Body of pancreas (tissue), 4 donors: Measurements from ENCODE around the gene FANCB. TPM values are rescaled to one million over a fixed set of nuclear protein-coding genes. Genes with fewer than 3 reads are reported as not detected.

Experiments
- ATAC-seq: fragments of 150-250 bp; one replicate; pipeline ENCODE4 v1.9.1; 2016
- DNase-seq, 4 donors: peaks; one replicate each; pipeline ENCODE4 v3.0.0-alpha.2; 2019
- H3K27ac ChIP-seq, 4 donors: fragments of 200-600 bp; sonication (generic); 1 replicate in 3 of 4; 2 replicates in 1 of 4; pipeline versions ENCODE4 v1.5.1 to v1.6.1; 2016 to 2019; ENCODE audit warnings: mild to moderate bottlenecking in 1 of 4, mixed read lengths in 1 of 4, moderate library complexity in 1 of 4
- H3K27me3 ChIP-seq, 2 donors: fragments of 200-600 bp; sonication (generic); one replicate each; pipeline ENCODE4 v1.6.0; 2016; ENCODE audit warnings: mild to moderate bottlenecking in 1 of 2
- H3K36me3 ChIP-seq, 2 donors: fragments of 200-600 bp; sonication (generic); replicated peaks in 1 of 2; 2 replicates each; pipeline ENCODE4 v1.5.1; 2016; ENCODE audit warnings: low read depth in 2 of 2; ENCODE audit not compliant: insufficient read depth in 1 of 2
- H3K4me1 ChIP-seq: fragments of 200-600 bp; sonication (generic); one replicate; pipeline ENCODE4 v1.6.0; 2016
- H3K4me3 ChIP-seq, 2 donors: fragments of 200-600 bp; sonication (generic); 1 replicate in 1 of 2; 2 replicates in 1 of 2; pipeline ENCODE4 v1.5.1; 2016 to 2019
- H3K9me3 ChIP-seq, 3 donors: fragments of 200-600 bp; sonication (generic); 1 replicate in 2 of 3; 2 replicates in 1 of 3; pipeline ENCODE4 v1.5.1; 2016
- POLR2A ChIP-seq, 3 donors: fragments of 450-650 bp; IDR thresholded peaks; one replicate each; pipeline ENCODE4 v1.6.1; 2016; ENCODE audit warnings: antibody characterized with exemption in 3 of 3, mild to moderate bottlenecking in 2 of 3
- WGBS, 2 donors: methylation state at CpG; one replicate each; pipeline ENCODE4 v1.1.5; 2017; 5-methylcytosine and 5-hydroxymethylcytosine counted together
- intact Hi-C: fragments of 100-400 bp; cut with DNase I; formaldehyde crosslinking; loops from one replicate; pipeline ENCODE4 v1.15.1; 2023
- total RNA-seq, 2 donors: library from RNA; depleted of rRNA; stranded (reverse); fragments of >200 nt; gene quantifications; one replicate each; pipeline ENCODE4 v1.1.0, GENCODE V29; 2016
- TF ChIP-seq, protein P1 (sequence below), 7 experiments: fragments of 450-650 bp in 4 of 7; fragments of 200-600 bp in 3 of 7; sonication (generic) in 3 of 7; IDR thresholded peaks; one replicate each; pipeline ENCODE4 v1.5.1; 2016 to 2019; ENCODE audit warnings: antibody characterized with exemption in 7 of 7

Gene FANCB
- total RNA-seq, 2 donors from 2014 or later, result 4.4 TPM; not detected in 1

DNA sequence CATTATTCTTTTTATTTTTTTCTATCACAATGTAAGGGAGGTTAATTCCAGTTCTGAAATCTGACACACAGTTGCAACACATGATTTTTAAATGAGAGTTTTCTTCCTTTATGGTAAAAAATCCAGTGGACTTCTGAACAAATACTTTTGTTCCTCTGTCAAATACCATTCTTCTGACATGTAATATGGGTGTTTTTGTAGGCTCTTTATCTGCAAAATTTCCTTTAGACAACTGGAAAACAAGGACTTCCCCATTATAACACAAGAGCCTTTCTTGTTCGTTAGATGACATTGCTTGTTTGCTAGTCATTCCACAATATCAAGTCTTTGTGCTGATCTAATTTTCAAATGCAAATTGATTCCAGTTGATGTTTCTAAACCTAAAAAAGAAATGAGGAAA, 7.7 kb downstream of the FANCB start:
- H3K4me3 ChIP-seq, result no peak overlapping the region
- H3K27me3 ChIP-seq, result no peaks in the 10 kb centered on the region
- WGBS, 2 donors, result 80 to 96% methylated on average over 1 of the region's 1 CpG
- no peaks in the 10 kb centered on the region for H3K36me3 ChIP-seq
- no peak for ATAC-seq
- no peak overlapping the region for H3K27ac ChIP-seq
- H3K9me3 ChIP-seq, result no peaks in the 10 kb centered on the region
- no peak for TF ChIP-seq POLR2A (IDR thresholded peaks at IDR 0.05)
- TF ChIP-seq, protein P1, sequence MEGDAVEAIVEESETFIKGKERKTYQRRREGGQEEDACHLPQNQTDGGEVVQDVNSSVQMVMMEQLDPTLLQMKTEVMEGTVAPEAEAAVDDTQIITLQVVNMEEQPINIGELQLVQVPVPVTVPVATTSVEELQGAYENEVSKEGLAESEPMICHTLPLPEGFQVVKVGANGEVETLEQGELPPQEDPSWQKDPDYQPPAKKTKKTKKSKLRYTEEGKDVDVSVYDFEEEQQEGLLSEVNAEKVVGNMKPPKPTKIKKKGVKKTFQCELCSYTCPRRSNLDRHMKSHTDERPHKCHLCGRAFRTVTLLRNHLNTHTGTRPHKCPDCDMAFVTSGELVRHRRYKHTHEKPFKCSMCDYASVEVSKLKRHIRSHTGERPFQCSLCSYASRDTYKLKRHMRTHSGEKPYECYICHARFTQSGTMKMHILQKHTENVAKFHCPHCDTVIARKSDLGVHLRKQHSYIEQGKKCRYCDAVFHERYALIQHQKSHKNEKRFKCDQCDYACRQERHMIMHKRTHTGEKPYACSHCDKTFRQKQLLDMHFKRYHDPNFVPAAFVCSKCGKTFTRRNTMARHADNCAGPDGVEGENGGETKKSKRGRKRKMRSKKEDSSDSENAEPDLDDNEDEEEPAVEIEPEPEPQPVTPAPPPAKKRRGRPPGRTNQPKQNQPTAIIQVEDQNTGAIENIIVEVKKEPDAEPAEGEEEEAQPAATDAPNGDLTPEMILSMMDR (IDR thresholded peaks at IDR 0.05), result no peak
- intact Hi-C loops, result no loop called here
- no peaks in the 10 kb centered on the region for H3K4me1 ChIP-seq
- no peak for DNase-seq

GRCh38 chrX:14864631-14865030, 8.2 kb downstream of the FANCB start:
- no peak for TF ChIP-seq POLR2A (IDR thresholded peaks at IDR 0.05)
- TF ChIP-seq, protein P1 (IDR thresholded peaks at IDR 0.05), result no peak
- Histone ChIP-seq H3K27me3 (no peaks in the 10 kb centered on the region), H3K4me3 (no peak overlapping the region), H3K9me3 (no peaks in the 10 kb centered on the region), H3K36me3 (no peaks in the 10 kb centered on the region), H3K27ac (no peak overlapping the region), H3K4me1 (no peaks in the 10 kb centered on the region)
- intact Hi-C loops, result no loop called here
- no peak for DNase-seq
- 80 to 100% methylated on average over 1 of the region's 1 CpG for WGBS, 2 donors
- ATAC-seq, result no peak

GRCh38 chrX:14851526-14851925, 21.3 kb downstream of the FANCB start:
- Histone ChIP-seq H3K27ac (no peak overlapping the region), H3K4me1 (no peaks in the 10 kb centered on the region), H3K4me3 (no peak overlapping the region), H3K36me3 (no peaks in the 10 kb centered on the region), H3K9me3 (no peaks in the 10 kb centered on the region), H3K27me3 (no peaks in the 10 kb centered on the region)
- 72 to 87% methylated on average over 3 of the region's 3 CpGs for WGBS, 2 donors
- ATAC-seq, result no peak
- DNase-seq, result no peak
- TF ChIP-seq POLR2A (IDR thresholded peaks at IDR 0.05), result no peak
- TF ChIP-seq, protein P1 (IDR thresholded peaks at IDR 0.05), result no peak
- intact Hi-C loops, result no loop called here

DNA sequence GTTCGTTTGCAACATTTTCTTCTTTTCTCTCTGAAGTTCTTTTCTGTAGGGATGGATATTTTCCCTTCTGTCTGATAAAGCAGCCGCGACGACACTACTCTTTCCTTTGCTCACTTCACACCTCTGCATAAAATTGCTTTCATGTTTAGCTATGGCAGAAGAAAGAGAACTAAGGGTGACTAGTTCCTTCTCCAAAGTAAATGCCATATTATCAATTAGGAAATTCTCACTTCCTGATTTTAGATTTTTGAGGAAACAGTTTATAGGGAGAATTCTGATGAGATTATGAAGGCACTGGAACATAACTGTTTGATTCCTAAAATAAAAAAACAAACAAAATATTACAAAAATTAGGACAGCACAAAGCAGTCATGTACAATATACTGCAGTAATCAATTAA, 29.2 kb downstream of the FANCB start:
- no peak overlapping the region for H3K27ac ChIP-seq
- no peaks in the 10 kb centered on the region for H3K9me3 ChIP-seq
- WGBS, 2 donors, result 85 to 94% methylated on average over 4 of the region's 4 CpGs
- no peak for DNase-seq
- H3K36me3 ChIP-seq, result no peaks in the 10 kb centered on the region
- no peak for ATAC-seq
- intact Hi-C loops, result no loop called here
- TF ChIP-seq POLR2A (IDR thresholded peaks at IDR 0.05), result no peak
- TF ChIP-seq, protein P1 (IDR thresholded peaks at IDR 0.05), result no peak
- no peaks in the 10 kb centered on the region for H3K4me1 ChIP-seq
- H3K4me3 ChIP-seq, result no peak overlapping the region
- no peaks in the 10 kb centered on the region for H3K27me3 ChIP-seq

- no peaks in the 10 kb centered on the region for H3K9me3 ChIP-seq
- H3K27ac ChIP-seq, result no peak overlapping the region
- TF ChIP-seq POLR2A (IDR thresholded peaks at IDR 0.05), result no peak
- no peak for ATAC-seq
- H3K36me3 ChIP-seq, result no peaks in the 10 kb centered on the region
- H3K4me3 ChIP-seq, result no peak overlapping the region
- intact Hi-C loops, result no loop called here
- 90 to 100% methylated on average over 2 of the region's 2 CpGs for WGBS, 2 donors
- DNase-seq, result no peak
- H3K27me3 ChIP-seq, result no peaks in the 10 kb centered on the region
- H3K4me1 ChIP-seq, result no peaks in the 10 kb centered on the region
Measured at GRCh38 chrX:14837155-14837554, 35.7 kb downstream of the FANCB start.
